Ovary (tissue), 9 donors: ENCODE measurements around the gene CATSPER4. TPM values are rescaled to one million over a fixed set of nuclear protein-coding genes. Genes with fewer than 3 reads are reported as not detected.

Source experiments
- DNase-seq, 5 donors: peaks; one replicate each; pipeline ENCODE4 v3.0.0-alpha.2; 2019 to 2020
- H3K27ac ChIP-seq, 2 donors: fragments of 200-600 bp; one replicate each; pipeline versions ENCODE4 v1.5.1 to v1.8.0; 2019 to 2022
- H3K27me3 ChIP-seq: fragments of 200-600 bp; one replicate; pipeline ENCODE4 v1.8.0; 2022
- H3K36me3 ChIP-seq: fragments of 200-600 bp; sonication (generic); one replicate; pipeline ENCODE4 v1.5.1; 2019
- H3K4me1 ChIP-seq: one replicate; pipeline ENCODE4 v1.8.1; 2013; ENCODE audit warnings: mild to moderate bottlenecking, moderate library complexity; ENCODE audit not compliant: insufficient read depth
- H3K4me3 ChIP-seq: fragments of 200-600 bp; sonication (generic); one replicate; pipeline ENCODE4 v1.5.1; 2017
- H3K9me3 ChIP-seq, 2 donors: fragments of 200-600 bp in 1 of 2; sonication (generic) in 1 of 2; one replicate each; pipeline versions ENCODE4 v1.5.1 to v1.8.1; 2013 to 2019; ENCODE audit warnings: mild to moderate bottlenecking in 1 of 2, moderate library complexity in 1 of 2
- EP300 ChIP-seq: sonication (generic); formaldehyde crosslinking; IDR thresholded peaks from one replicate; pipeline ENCODE4 v1.6.1; 2017; ENCODE audit warnings: antibody characterized with exemption
- POLR2A ChIP-seq: fragments of 450-650 bp; IDR thresholded peaks from one replicate; pipeline ENCODE4 v1.6.1; 2017; ENCODE audit warnings: antibody characterized with exemption, mild to moderate bottlenecking, moderate library complexity
- WGBS, 3 donors: extraction: QIAGEN DNeasy Blood & Tissue Kit in 1 of 3; methylation state at CpG; one replicate each; pipeline versions ENCODE4 v1.1.5 to v1.1.7; 2013 to 2017; 5-methylcytosine and 5-hydroxymethylcytosine counted together
- intact Hi-C, 4 donors: fragments of 100-400 bp; cut with DNase I; formaldehyde crosslinking; loops; one replicate each; pipeline versions ENCODE4 v1.11.0 to v1.15.1; 2022 to 2023
- polyA plus RNA-seq, 2 donors: library from polyadenylated mRNA; stranded (reverse); fragments of 200-250 nt in 1 of 2; fragments of 350-450 nt in 1 of 2; fragmentation: Illumina TruSeq in 1 of 2; extraction: RNeasy Lipid Tissue Mini Kit (QIAGEN cat#74804) in 1 of 2; gene quantifications; one replicate each; pipeline ENCODE4 v1.2.3, GENCODE V29; 2013 to 2014
- total RNA-seq, 7 donors: library from RNA; depleted of rRNA in 2 of 7; stranded (reverse); fragments of >200 nt in 2 of 7; fragmentation: NEBNext Ultra II Directional in 3 of 7; extraction: Animal tissue kit (Norgen Biotek cat#: 25700) in 3 of 7; gene quantifications; one replicate each; pipeline versions ENCODE4 v1.1.0 to v1.2.4, GENCODE V29; 2016 to 2023
- TF ChIP-seq, protein P1 (sequence below), 3 donors: fragments of 450-650 bp in 2 of 3; fragments of 200-600 bp in 1 of 3; IDR thresholded peaks; one replicate each; pipeline versions ENCODE4 v1.5.1 to v1.8.0; 2016 to 2022; ENCODE audit warnings: antibody characterized with exemption in 3 of 3, mild to moderate bottlenecking in 1 of 3
- donor health status: DM: no; HTN: no; CAD: no; lungs with moderate emphysema.
- donor health status: DM: no; HTN: no; CAD: no.
- donor health status: Bipolar disorder and iron deficiency.
- donor health status: DM: yes; HTN: yes; CAD: no.
- donor health status: DM: no; HTN: no; CAD: no.
- donor health status: DM: yes; HTN: yes; CAD: no.

CATSPER4 gene
- total and polyA plus RNA-seq, 9 donors: not detected

GRCh38 chr1:26156285-26157038 lies 33.9 kb upstream of the CATSPER4 start:
- Histone ChIP-seq H3K4me3 (no peak overlapping the region), H3K27me3 (no peaks in the 10 kb centered on the region), H3K27ac (no peak overlapping the region), H3K4me1 (peaks cover 3% of the 10 kb centered on the region), H3K36me3 (no peaks in the 10 kb centered on the region), H3K9me3 (no peaks in the 10 kb centered on the region)
- WGBS, 3 donors: 22 to 25% (median 24%) methylated on average over 12 of the region's 12 CpGs
- TF ChIP-seq EP300 (no peak), POLR2A (no peak)
- TF ChIP-seq, protein P1, sequence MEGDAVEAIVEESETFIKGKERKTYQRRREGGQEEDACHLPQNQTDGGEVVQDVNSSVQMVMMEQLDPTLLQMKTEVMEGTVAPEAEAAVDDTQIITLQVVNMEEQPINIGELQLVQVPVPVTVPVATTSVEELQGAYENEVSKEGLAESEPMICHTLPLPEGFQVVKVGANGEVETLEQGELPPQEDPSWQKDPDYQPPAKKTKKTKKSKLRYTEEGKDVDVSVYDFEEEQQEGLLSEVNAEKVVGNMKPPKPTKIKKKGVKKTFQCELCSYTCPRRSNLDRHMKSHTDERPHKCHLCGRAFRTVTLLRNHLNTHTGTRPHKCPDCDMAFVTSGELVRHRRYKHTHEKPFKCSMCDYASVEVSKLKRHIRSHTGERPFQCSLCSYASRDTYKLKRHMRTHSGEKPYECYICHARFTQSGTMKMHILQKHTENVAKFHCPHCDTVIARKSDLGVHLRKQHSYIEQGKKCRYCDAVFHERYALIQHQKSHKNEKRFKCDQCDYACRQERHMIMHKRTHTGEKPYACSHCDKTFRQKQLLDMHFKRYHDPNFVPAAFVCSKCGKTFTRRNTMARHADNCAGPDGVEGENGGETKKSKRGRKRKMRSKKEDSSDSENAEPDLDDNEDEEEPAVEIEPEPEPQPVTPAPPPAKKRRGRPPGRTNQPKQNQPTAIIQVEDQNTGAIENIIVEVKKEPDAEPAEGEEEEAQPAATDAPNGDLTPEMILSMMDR (IDR thresholded peaks at IDR 0.05): no peak
- no peak for DNase-seq
- intact Hi-C loops: loop anchor here in 2 of 4 donors (5.0 to 10.0 kb wide), 2 partner anchors 54 to 122 kb away; no protein-coding TSS in a partner anchor

GRCh38 chr1:26158271-26158907 lies 32.0 kb upstream of the CATSPER4 start:
- H3K27ac ChIP-seq: no peak overlapping the region
- H3K4me3 ChIP-seq: no peak overlapping the region
- H3K36me3 ChIP-seq: no peaks in the 10 kb centered on the region
- TF ChIP-seq POLR2A: no peak
- TF ChIP-seq EP300: no peak
- TF ChIP-seq, protein P1 (IDR thresholded peaks at IDR 0.05): no peak
- no peaks in the 10 kb centered on the region for H3K27me3 ChIP-seq
- DNase-seq: no peak
- intact Hi-C loops: loop anchor here in 2 of 4 donors (5.0 to 10.0 kb wide), 2 partner anchors 56 to 124 kb away; no protein-coding TSS in a partner anchor
- no peaks in the 10 kb centered on the region for H3K9me3 ChIP-seq
- H3K4me1 ChIP-seq: peaks cover 3% of the 10 kb centered on the region
- 78 to 83% (median 78%) methylated on average over 5 of the region's 5 CpGs for WGBS, 3 donors

GRCh38 chr1:26158908-26159742 lies 31.3 kb upstream of the CATSPER4 start, which contains the start of gene FAM110D:
TSS of gene FAM110D (plus strand) at chr1:26159079. CDS start at chr1:26161292, 2,213 bp downstream.
- peak in 1 of 5 donors; percentile 23 for DNase-seq
- intact Hi-C loops: loop anchor here in 2 of 4 donors (5.0 to 10.0 kb wide), 2 partner anchors 57 to 124 kb away; no protein-coding TSS in a partner anchor
- Histone ChIP-seq H3K4me3 (no peak within 1 kb of the TSS), H3K36me3 (no peaks in the 10 kb centered on the region), H3K27me3 (no peaks in the 10 kb centered on the region), H3K4me1 (peaks cover 5% of the 10 kb centered on the region), H3K9me3 (no peaks in the 10 kb centered on the region), H3K27ac (no peak within 1 kb of the TSS)
- 41 to 46% (median 43%) methylated on average over 6 of the region's 6 CpGs for WGBS, 3 donors
- TF ChIP-seq POLR2A (no peak), EP300 (no peak)
- TF ChIP-seq, protein P1 (IDR thresholded peaks at IDR 0.05): no peak

DNA sequence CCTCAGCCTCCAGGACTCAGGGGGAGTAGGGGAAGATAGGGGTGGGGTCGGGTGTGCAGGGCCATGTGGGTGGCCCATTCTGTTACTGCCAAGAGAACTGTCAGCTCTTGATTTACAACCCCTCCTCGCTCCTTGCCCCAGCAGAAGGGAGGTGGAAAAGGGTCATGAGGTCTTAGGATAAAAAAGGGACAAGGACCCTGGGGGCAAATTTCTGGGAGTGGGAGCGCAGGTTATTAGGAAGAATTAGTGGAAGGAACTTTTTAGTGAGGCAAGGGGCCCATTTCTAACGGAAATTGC lies 30.7 kb upstream of the CATSPER4 start:
- Histone ChIP-seq H3K9me3 (no peaks in the 10 kb centered on the region), H3K36me3 (no peaks in the 10 kb centered on the region), H3K4me1 (peaks cover 8% of the 10 kb centered on the region), H3K27me3 (no peaks in the 10 kb centered on the region), H3K27ac (no peak overlapping the region), H3K4me3 (no peak overlapping the region)
- intact Hi-C loops: loop anchor here in 3 of 4 donors (5.0 to 10.0 kb wide), 3 partner anchors 47 to 125 kb away; partner anchors contain the start of gene PDIK1L (in 1 of the 3)
- 53 to 64% (median 54%) methylated on average over 4 of the region's 4 CpGs for WGBS, 3 donors
- TF ChIP-seq POLR2A (no peak), EP300 (no peak)
- TF ChIP-seq, protein P1 (IDR thresholded peaks at IDR 0.05): no peak
- DNase-seq: no peak
